ENCODE data around the gene PCYT1A. TPM values are rescaled to one million over a fixed set of nuclear protein-coding genes. Genes with fewer than 3 reads are reported as not detected.

PCYT1A gene
- 112 and 126 TPM in 2 replicates for total RNA-seq

GRCh38 chr3:196287440-196288140 lies at the start of gene PCYT1A:
Gene PCYT1A (minus strand): TSS chr3:196287726. CDS start chr3:196270531, 17,195 bp downstream.

GRCh38 chr3:196317687-196318467 lies 30.4 kb upstream of the PCYT1A start, which contains the start of gene DYNLT2B:
Gene DYNLT2B (minus strand): TSS chr3:196318240. CDS start chr3:196318152, 88 bp downstream.

GRCh38 chr3:196216089-196216564 lies 71.4 kb downstream of the PCYT1A start, which contains the start of gene SLC51A:
Gene SLC51A (plus strand): TSS chr3:196216534. CDS start chr3:196216713, 179 bp downstream.

GRCh38 chr3:196210673-196211556 lies 76.6 kb downstream of the PCYT1A start, which contains the start of gene ZDHHC19:
Gene ZDHHC19 (minus strand): TSS chr3:196211400. CDS start chr3:196211315, 85 bp downstream.

Small RNA genes within 50 kb of the gene (small RNA-seq; reads per million reads assigned to genes)
- gene AC069257.2 (ENCODE audit: low replicate concordance) (not detected), gene RF00019 (ENCODE audit: low replicate concordance) (not detected)

Other genes with a start within 250 kb of the PCYT1A start
- 183 and 190 TPM in 2 replicates for gene TFRC, start 205.6 kb downstream of the PCYT1A start, total RNA-seq
- gene ZDHHC19, start 76.3 kb downstream of the PCYT1A start, total RNA-seq: not detected in 2 replicates
- gene SLC51A, start 71.2 kb downstream of the PCYT1A start, total RNA-seq: not detected in 2 replicates
- gene DYNLT2B, start 30.5 kb upstream of the PCYT1A start, total RNA-seq: 2.0 and 4.6 TPM in 2 replicates
- 0.72 and 1.1 TPM in 2 replicates for gene TM4SF19, start 50.7 kb upstream of the PCYT1A start, total RNA-seq
- gene UBXN7, start 144.7 kb upstream of the PCYT1A start, total RNA-seq: 14.9 and 19.6 TPM in 2 replicates
- 26.1 and 26.9 TPM in 2 replicates for gene RNF168, start 216.0 kb upstream of the PCYT1A start, total RNA-seq
- gene SMCO1, start 227.6 kb upstream of the PCYT1A start, total RNA-seq: not detected in 2 replicates